Measurements from ENCODE around the gene GALNT10. TPM values are rescaled to one million over a fixed set of nuclear protein-coding genes. Genes with fewer than 3 reads are reported as not detected.

Gene GALNT10
- total and polyA plus RNA-seq, 2 experiments from 2014 or later = 3.2 to 12.9 TPM

DNA sequence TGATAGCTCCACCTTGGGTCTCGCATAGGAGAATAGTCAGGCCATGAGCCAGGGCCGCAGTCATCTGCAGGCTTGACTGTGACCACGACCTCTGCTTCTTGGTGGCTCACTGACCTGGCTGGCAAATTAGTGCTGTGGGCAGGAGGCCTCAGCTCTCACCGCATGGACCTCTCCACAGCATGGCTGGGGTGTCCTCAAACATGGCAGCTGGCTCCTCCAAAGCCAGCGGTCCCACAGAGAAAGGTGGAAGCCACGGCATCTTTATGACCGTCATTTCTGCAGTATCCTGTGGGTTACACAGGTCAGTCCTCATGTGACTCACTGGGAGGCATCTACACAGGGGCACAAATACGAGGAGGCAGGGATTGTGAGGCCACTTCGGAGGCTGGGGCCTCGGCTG lies 212.1 kb downstream of the GALNT10 start (continued):
- TF ChIP-seq, protein P1, sequence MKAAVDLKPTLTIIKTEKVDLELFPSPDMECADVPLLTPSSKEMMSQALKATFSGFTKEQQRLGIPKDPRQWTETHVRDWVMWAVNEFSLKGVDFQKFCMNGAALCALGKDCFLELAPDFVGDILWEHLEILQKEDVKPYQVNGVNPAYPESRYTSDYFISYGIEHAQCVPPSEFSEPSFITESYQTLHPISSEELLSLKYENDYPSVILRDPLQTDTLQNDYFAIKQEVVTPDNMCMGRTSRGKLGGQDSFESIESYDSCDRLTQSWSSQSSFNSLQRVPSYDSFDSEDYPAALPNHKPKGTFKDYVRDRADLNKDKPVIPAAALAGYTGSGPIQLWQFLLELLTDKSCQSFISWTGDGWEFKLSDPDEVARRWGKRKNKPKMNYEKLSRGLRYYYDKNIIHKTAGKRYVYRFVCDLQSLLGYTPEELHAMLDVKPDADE (IDR thresholded peaks at IDR 0.05) = no peak
- TF ChIP-seq POLR2AphosphoS5 (IDR thresholded peaks at IDR 0.05; ENCODE audit: low read depth) (no peak), JUNB (IDR thresholded peaks at IDR 0.05; ENCODE audit: unreplicated experiment) (no peak)

DNA sequence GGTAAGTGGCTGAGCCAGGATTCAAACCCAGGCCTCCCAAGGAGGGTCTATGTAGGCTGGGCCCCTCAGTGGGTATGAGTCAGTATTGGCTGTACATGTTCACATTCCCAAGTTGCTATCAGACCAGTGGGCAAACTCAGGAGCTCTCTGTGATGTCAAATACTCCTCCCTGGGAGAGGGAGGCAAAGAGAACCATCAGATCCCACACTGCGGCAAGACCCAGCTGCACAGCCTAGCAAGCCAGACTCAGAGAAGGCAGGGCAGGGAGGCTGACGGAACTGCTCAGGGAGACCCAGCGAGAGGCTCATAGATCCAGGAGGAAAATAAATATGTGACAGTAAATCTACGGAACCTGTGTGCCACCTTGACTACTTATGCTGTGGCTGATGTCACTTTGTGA lies 212.7 kb downstream of the GALNT10 start:
- no peak overlapping the region for H3K27ac ChIP-seq (ENCODE audit: low read depth)
- no peak overlapping the region for H2AFZ ChIP-seq
- no peak overlapping the region for H3K4me3 Mint-ChIP-seq
- H3K27me3 ChIP-seq (ENCODE audit: insufficient read depth) = no peaks in the 10 kb centered on the region
- no peaks in the 10 kb centered on the region for H3K9me3 Mint-ChIP-seq
- H3K79me2 ChIP-seq (replicated peaks; ENCODE audit: insufficient read depth) = no peaks in the 10 kb centered on the region
- peaks cover 9% of the 10 kb centered on the region; the same call in 2 of the 3 replicates for H3K4me1 Mint-ChIP-seq
- DNase-seq (ENCODE audit: low spot score) (no peak), ATAC-seq (no peak)
- no peak overlapping the region for H3K4me3 ChIP-seq
- no peaks in the 10 kb centered on the region for H3K4me1 ChIP-seq (ENCODE audit: insufficient read depth)
- no peaks in the 10 kb centered on the region for H3F3A ChIP-seq (replicated peaks; ENCODE audit: low read depth)
- no peak overlapping the region for H3K4me2 ChIP-seq
- H3K36me3 Mint-ChIP-seq (ENCODE audit: low read depth) = no peaks in the 10 kb centered on the region
- no peaks in the 10 kb centered on the region for H3K9me2 ChIP-seq (ENCODE audit: insufficient read depth)
- H3K27me3 Mint-ChIP-seq (ENCODE audit: insufficient read depth, low read depth, poor library complexity) = peaks cover 3% of the 10 kb centered on the region
- no peaks in the 10 kb centered on the region; the same call in 1 of the 2 replicates for H4K20me1 ChIP-seq (replicated peaks; ENCODE audit: insufficient read depth)
- no peaks in the 10 kb centered on the region for H3K36me3 ChIP-seq (ENCODE audit: insufficient read depth)
- no peak overlapping the region for H3K27ac Mint-ChIP-seq
- no peak for TF ChIP-seq JUNB (IDR thresholded peaks at IDR 0.05; ENCODE audit: unreplicated experiment)
- TF ChIP-seq, protein P2, sequence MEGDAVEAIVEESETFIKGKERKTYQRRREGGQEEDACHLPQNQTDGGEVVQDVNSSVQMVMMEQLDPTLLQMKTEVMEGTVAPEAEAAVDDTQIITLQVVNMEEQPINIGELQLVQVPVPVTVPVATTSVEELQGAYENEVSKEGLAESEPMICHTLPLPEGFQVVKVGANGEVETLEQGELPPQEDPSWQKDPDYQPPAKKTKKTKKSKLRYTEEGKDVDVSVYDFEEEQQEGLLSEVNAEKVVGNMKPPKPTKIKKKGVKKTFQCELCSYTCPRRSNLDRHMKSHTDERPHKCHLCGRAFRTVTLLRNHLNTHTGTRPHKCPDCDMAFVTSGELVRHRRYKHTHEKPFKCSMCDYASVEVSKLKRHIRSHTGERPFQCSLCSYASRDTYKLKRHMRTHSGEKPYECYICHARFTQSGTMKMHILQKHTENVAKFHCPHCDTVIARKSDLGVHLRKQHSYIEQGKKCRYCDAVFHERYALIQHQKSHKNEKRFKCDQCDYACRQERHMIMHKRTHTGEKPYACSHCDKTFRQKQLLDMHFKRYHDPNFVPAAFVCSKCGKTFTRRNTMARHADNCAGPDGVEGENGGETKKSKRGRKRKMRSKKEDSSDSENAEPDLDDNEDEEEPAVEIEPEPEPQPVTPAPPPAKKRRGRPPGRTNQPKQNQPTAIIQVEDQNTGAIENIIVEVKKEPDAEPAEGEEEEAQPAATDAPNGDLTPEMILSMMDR (conservative IDR thresholded peaks at IDR 0.05; ENCODE audit: low read depth in 2 of 2) = no peak
- no peak for TF ChIP-seq EZH2phosphoT487 (IDR thresholded peaks at IDR 0.05; ENCODE audit: unreplicated experiment)
- no peak for TF ChIP-seq STAT1 (IDR thresholded peaks at IDR 0.05; ENCODE audit: unreplicated experiment)
- no peak for TF ChIP-seq ZNF114 (CRISPR knock-in tag; IDR thresholded peaks at IDR 0.05)
- TF ChIP-seq, protein P3, sequence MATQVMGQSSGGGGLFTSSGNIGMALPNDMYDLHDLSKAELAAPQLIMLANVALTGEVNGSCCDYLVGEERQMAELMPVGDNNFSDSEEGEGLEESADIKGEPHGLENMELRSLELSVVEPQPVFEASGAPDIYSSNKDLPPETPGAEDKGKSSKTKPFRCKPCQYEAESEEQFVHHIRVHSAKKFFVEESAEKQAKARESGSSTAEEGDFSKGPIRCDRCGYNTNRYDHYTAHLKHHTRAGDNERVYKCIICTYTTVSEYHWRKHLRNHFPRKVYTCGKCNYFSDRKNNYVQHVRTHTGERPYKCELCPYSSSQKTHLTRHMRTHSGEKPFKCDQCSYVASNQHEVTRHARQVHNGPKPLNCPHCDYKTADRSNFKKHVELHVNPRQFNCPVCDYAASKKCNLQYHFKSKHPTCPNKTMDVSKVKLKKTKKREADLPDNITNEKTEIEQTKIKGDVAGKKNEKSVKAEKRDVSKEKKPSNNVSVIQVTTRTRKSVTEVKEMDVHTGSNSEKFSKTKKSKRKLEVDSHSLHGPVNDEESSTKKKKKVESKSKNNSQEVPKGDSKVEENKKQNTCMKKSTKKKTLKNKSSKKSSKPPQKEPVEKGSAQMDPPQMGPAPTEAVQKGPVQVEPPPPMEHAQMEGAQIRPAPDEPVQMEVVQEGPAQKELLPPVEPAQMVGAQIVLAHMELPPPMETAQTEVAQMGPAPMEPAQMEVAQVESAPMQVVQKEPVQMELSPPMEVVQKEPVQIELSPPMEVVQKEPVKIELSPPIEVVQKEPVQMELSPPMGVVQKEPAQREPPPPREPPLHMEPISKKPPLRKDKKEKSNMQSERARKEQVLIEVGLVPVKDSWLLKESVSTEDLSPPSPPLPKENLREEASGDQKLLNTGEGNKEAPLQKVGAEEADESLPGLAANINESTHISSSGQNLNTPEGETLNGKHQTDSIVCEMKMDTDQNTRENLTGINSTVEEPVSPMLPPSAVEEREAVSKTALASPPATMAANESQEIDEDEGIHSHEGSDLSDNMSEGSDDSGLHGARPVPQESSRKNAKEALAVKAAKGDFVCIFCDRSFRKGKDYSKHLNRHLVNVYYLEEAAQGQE (IDR thresholded peaks at IDR 0.05; ENCODE audit: unreplicated experiment) = no peak
- TF ChIP-seq, protein P4, sequence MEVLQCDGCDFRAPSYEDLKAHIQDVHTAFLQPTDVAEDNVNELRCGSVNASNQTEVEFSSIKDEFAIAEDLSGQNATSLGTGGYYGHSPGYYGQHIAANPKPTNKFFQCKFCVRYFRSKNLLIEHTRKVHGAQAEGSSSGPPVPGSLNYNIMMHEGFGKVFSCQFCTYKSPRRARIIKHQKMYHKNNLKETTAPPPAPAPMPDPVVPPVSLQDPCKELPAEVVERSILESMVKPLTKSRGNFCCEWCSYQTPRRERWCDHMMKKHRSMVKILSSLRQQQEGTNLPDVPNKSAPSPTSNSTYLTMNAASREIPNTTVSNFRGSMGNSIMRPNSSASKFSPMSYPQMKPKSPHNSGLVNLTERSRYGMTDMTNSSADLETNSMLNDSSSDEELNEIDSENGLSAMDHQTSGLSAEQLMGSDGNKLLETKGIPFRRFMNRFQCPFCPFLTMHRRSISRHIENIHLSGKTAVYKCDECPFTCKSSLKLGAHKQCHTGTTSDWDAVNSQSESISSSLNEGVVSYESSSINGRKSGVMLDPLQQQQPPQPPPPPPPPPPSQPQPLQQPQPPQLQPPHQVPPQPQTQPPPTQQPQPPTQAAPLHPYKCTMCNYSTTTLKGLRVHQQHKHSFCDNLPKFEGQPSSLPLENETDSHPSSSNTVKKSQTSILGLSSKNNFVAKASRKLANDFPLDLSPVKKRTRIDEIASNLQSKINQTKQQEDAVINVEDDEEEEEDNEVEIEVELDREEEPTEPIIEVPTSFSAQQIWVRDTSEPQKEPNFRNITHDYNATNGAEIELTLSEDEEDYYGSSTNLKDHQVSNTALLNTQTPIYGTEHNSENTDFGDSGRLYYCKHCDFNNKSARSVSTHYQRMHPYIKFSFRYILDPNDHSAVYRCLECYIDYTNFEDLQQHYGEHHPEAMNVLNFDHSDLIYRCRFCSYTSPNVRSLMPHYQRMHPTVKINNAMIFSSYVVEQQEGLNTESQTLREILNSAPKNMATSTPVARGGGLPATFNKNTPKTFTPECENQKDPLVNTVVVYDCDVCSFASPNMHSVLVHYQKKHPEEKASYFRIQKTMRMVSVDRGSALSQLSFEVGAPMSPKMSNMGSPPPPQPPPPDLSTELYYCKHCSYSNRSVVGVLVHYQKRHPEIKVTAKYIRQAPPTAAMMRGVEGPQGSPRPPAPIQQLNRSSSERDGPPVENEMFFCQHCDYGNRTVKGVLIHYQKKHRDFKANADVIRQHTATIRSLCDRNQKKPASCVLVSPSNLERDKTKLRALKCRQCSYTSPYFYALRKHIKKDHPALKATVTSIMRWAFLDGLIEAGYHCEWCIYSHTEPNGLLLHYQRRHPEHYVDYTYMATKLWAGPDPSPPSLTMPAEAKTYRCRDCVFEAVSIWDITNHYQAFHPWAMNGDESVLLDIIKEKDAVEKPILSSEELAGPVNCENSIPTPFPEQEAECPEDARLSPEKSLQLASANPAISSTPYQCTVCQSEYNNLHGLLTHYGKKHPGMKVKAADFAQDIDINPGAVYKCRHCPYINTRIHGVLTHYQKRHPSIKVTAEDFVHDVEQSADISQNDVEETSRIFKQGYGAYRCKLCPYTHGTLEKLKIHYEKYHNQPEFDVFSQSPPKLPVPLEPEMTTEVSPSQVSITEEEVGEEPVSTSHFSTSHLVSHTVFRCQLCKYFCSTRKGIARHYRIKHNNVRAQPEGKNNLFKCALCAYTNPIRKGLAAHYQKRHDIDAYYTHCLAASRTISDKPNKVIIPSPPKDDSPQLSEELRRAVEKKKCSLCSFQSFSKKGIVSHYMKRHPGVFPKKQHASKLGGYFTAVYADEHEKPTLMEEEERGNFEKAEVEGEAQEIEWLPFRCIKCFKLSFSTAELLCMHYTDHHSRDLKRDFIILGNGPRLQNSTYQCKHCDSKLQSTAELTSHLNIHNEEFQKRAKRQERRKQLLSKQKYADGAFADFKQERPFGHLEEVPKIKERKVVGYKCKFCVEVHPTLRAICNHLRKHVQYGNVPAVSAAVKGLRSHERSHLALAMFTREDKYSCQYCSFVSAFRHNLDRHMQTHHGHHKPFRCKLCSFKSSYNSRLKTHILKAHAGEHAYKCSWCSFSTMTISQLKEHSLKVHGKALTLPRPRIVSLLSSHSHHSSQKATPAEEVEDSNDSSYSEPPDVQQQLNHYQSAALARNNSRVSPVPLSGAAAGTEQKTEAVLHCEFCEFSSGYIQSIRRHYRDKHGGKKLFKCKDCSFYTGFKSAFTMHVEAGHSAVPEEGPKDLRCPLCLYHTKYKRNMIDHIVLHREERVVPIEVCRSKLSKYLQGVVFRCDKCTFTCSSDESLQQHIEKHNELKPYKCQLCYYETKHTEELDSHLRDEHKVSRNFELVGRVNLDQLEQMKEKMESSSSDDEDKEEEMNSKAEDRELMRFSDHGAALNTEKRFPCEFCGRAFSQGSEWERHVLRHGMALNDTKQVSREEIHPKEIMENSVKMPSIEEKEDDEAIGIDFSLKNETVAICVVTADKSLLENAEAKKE (CRISPR knock-in tag; IDR thresholded peaks at IDR 0.05) = no peak
- no peak for TF ChIP-seq EZH2 (IDR thresholded peaks at IDR 0.05; ENCODE audit: low read depth, unreplicated experiment)
- TF ChIP-seq POLR2AphosphoS5 (IDR thresholded peaks at IDR 0.05; ENCODE audit: low read depth) = no peak
- TF ChIP-seq, protein P1 (IDR thresholded peaks at IDR 0.05) = no peak
- TF ChIP-seq ZNF331 (CRISPR knock-in tag; IDR thresholded peaks at IDR 0.05; ENCODE audit: low read depth) = no peak

Measured in GM23338 (cell line).